Measurements from ENCODE around the gene TTC23L. TPM values are rescaled to one million over a fixed set of nuclear protein-coding genes. Genes with fewer than 3 reads are reported as not detected.
A peak's percentile ranks its signal among the peaks of the same experiment; 100 is the strongest.

Gene TTC23L
- polyA plus RNA-seq, 2 of the 4 experiments (the other 2 are of a cell fraction): 0.17 to 0.59 TPM

GRCh38 chr5:34817558-34818351 is 21.2 kb upstream of the TTC23L start:
- FAIRE-seq (no peak), DNase-seq (ENCODE audit: low read depth in 1 of 2, low spot score in 1 of 2) (no peak), ATAC-seq (no peak)
- Histone ChIP-seq H3K4me2 (no peak overlapping the region), H3K27ac (no peak overlapping the region), H3K9me3 (no peaks in the 10 kb centered on the region), H3K4me3 (no peak overlapping the region), H3K4me1 (no peaks in the 10 kb centered on the region)
- POLR2A ChIA-PET: no interaction called here
- 87% methylated on average over 3 of the region's 3 CpGs for WGBS (ENCODE audit: missing lambda C conversion rate)
- CTCF ChIA-PET: interaction anchor here (0.6 to 2.7 kb wide), 5 partner anchors 8 to 374 kb away, joined by 3 to 8 read pairs (median 3); no protein-coding TSS in a partner anchor
- TF ChIP-seq CBX8 (IDR thresholded peaks at IDR 0.05) (no peak), NFE2L2 (conservative IDR thresholded peaks at IDR 0.05; ENCODE audit: low read length) (peak; percentile 53; the same call in 1 of the 2 replicates)

GRCh38 chr5:34818717-34819116 is 20.2 kb upstream of the TTC23L start:
- POLR2A ChIA-PET: no interaction called here
- no peak overlapping the region for H3K4me2 ChIP-seq
- no peak overlapping the region for H3K27ac ChIP-seq
- no peak overlapping the region for H3K4me3 ChIP-seq
- CTCF ChIA-PET: interaction anchor here (1.1 to 2.7 kb wide), 2 partner anchors 7 to 79 kb away, joined by 4 to 8 read pairs; no protein-coding TSS in a partner anchor
- DNase-seq (ENCODE audit: low read depth in 1 of 2, low spot score in 1 of 2) (no peak), FAIRE-seq (no peak), ATAC-seq (no peak)
- WGBS (ENCODE audit: missing lambda C conversion rate): 92% methylated on average over 3 of the region's 3 CpGs
- no peaks in the 10 kb centered on the region for H3K9me3 ChIP-seq
- no peak for TF ChIP-seq ESRRA (IDR thresholded peaks at IDR 0.05; ENCODE audit: borderline replicate concordance, low read length)
- no peak for TF ChIP-seq ATOH8 (CRISPR knock-in tag; IDR thresholded peaks at IDR 0.05; ENCODE audit: low read depth)
- TF ChIP-seq BCL3 (IDR thresholded peaks at IDR 0.05): no peak
- no peak for TF ChIP-seq KDM1A (IDR thresholded peaks at IDR 0.05; ENCODE audit: low read depth)
- TF ChIP-seq SMC3 (IDR thresholded peaks at IDR 0.05): no peak
- TF ChIP-seq RARB (CRISPR knock-in tag; IDR thresholded peaks at IDR 0.05): no peak
- TF ChIP-seq EP300 (IDR thresholded peaks at IDR 0.05): no peak
- no peaks in the 10 kb centered on the region for H3K4me1 ChIP-seq

- Histone ChIP-seq H3K27ac (no peak overlapping the region), H3K4me3 (no peak overlapping the region), H3K4me1 (no peaks in the 10 kb centered on the region), H3K9me3 (no peaks in the 10 kb centered on the region), H3K4me2 (no peak overlapping the region)
- TF ChIP-seq FOXS1 (CRISPR knock-in tag; IDR thresholded peaks at IDR 0.05) (no peak), RFX5 (IDR thresholded peaks at IDR 0.05) (no peak)
- FAIRE-seq (no peak), ATAC-seq (no peak), DNase-seq (ENCODE audit: low read depth in 1 of 2, low spot score in 1 of 2) (no peak)
- 95% methylated on average over 1 of the region's 1 CpG for WGBS (ENCODE audit: missing lambda C conversion rate)
- POLR2A ChIA-PET: no interaction called here
- CTCF ChIA-PET: no interaction called here
These were observed 18.4 kb upstream of the TTC23L start for GRCh38 chr5:34820593-34820992.

- TF ChIP-seq EP300 (IDR thresholded peaks at IDR 0.05) (no peak), BCL3 (IDR thresholded peaks at IDR 0.05) (no peak), CHD2 (IDR thresholded peaks at IDR 0.05; ENCODE audit: low read length, partially characterized antibody) (no peak), RARB (CRISPR knock-in tag; IDR thresholded peaks at IDR 0.05) (no peak), TFCP2L1 (CRISPR knock-in tag; IDR thresholded peaks at IDR 0.05) (no peak), NR3C1 (IDR thresholded peaks at IDR 0.05) (no peak), FOSL2 (IDR thresholded peaks at IDR 0.05) (no peak), FOSL2 (CRISPR knock-in tag; IDR thresholded peaks at IDR 0.05) (no peak), CBX8 (IDR thresholded peaks at IDR 0.05) (no peak), ZFP36 (IDR thresholded peaks at IDR 0.05; ENCODE audit: borderline replicate concordance, partially characterized antibody) (no peak)
- no peak for DNase-seq (ENCODE audit: low read depth in 1 of 2, low spot score in 1 of 2)
- no peak for ATAC-seq
- no peak overlapping the region for H3K27ac ChIP-seq
- ChIA-PET CTCF (interaction anchor here (0.6 to 2.7 kb wide), 7 partner anchors 8 to 337 kb away, joined by 3 to 8 read pairs (median 3); no protein-coding TSS in a partner anchor), POLR2A (no interaction called here)
- H3K4me3 ChIP-seq: no peak overlapping the region
- WGBS (ENCODE audit: missing lambda C conversion rate): 93% methylated on average over 8 of the region's 8 CpGs
- no peak overlapping the region for H3K4me2 ChIP-seq
- no peak for FAIRE-seq
- no peaks in the 10 kb centered on the region for H3K9me3 ChIP-seq
- no peaks in the 10 kb centered on the region for H3K4me1 ChIP-seq
These were observed 15.8 kb upstream of the TTC23L start for GRCh38 chr5:34822956-34823715.
